ENCODE results near the gene LPCAT1.
A peak's percentile ranks its signal among the peaks of the same experiment; 100 is the strongest.

LPCAT1 gene

GRCh38 chr5:1526190-1526631 lies 2.5 kb upstream of the LPCAT1 start:
- in situ Hi-C loops (cut with MboI; ENCODE audit: low sequenced_read_pairs, unreplicated experiment) = no loop called here
- TF ChIP-seq CTCF (IDR thresholded peaks at IDR 0.05; ENCODE audit: borderline replicate concordance, control extremely low read depth, extremely low read depth, insufficient read depth, missing control alignments) = no peak
- no peak for DNase-seq (ENCODE audit: low spot score)

GRCh38 chr5:1525624-1526189 lies 1.9 kb upstream of the LPCAT1 start:
- in situ Hi-C loops (cut with MboI; ENCODE audit: low sequenced_read_pairs, unreplicated experiment) = no loop called here
- TF ChIP-seq CTCF (IDR thresholded peaks at IDR 0.05; ENCODE audit: borderline replicate concordance, control extremely low read depth, extremely low read depth, insufficient read depth, missing control alignments) = no peak
- DNase-seq (ENCODE audit: low spot score) = no peak

- in situ Hi-C loops (cut with MboI; ENCODE audit: low sequenced_read_pairs, unreplicated experiment) = no loop called here
- DNase-seq (ENCODE audit: low spot score) = no peak
- TF ChIP-seq CTCF (IDR thresholded peaks at IDR 0.05; ENCODE audit: borderline replicate concordance, control extremely low read depth, extremely low read depth, insufficient read depth, missing control alignments) = no peak
These were observed 1.3 kb upstream of the LPCAT1 start for GRCh38 chr5:1524799-1525623.

- DNase-seq (ENCODE audit: low spot score) = no peak
- in situ Hi-C loops (cut with MboI; ENCODE audit: low sequenced_read_pairs, unreplicated experiment) = no loop called here
- no peak for TF ChIP-seq CTCF (IDR thresholded peaks at IDR 0.05; ENCODE audit: borderline replicate concordance, control extremely low read depth, extremely low read depth, insufficient read depth, missing control alignments)
These were observed 680 bp upstream of the LPCAT1 start for GRCh38 chr5:1524481-1524798.

GRCh38 chr5:1523480-1523792 lies 324 bp downstream of the LPCAT1 start:
- in situ Hi-C loops (cut with MboI; ENCODE audit: low sequenced_read_pairs, unreplicated experiment) = no loop called here
- no peak for TF ChIP-seq CTCF (IDR thresholded peaks at IDR 0.05; ENCODE audit: borderline replicate concordance, control extremely low read depth, extremely low read depth, insufficient read depth, missing control alignments)
- DNase-seq (ENCODE audit: low spot score) = peak; percentile 63

GRCh38 chr5:1522601-1523479 lies 920 bp downstream of the LPCAT1 start:
- no peak for DNase-seq (ENCODE audit: low spot score)
- in situ Hi-C loops (cut with MboI; ENCODE audit: low sequenced_read_pairs, unreplicated experiment) = no loop called here
- no peak for TF ChIP-seq CTCF (IDR thresholded peaks at IDR 0.05; ENCODE audit: borderline replicate concordance, control extremely low read depth, extremely low read depth, insufficient read depth, missing control alignments)

Data from GM13976 (cell line).